ENCODE data around the gene C1QTNF5.

DNA sequence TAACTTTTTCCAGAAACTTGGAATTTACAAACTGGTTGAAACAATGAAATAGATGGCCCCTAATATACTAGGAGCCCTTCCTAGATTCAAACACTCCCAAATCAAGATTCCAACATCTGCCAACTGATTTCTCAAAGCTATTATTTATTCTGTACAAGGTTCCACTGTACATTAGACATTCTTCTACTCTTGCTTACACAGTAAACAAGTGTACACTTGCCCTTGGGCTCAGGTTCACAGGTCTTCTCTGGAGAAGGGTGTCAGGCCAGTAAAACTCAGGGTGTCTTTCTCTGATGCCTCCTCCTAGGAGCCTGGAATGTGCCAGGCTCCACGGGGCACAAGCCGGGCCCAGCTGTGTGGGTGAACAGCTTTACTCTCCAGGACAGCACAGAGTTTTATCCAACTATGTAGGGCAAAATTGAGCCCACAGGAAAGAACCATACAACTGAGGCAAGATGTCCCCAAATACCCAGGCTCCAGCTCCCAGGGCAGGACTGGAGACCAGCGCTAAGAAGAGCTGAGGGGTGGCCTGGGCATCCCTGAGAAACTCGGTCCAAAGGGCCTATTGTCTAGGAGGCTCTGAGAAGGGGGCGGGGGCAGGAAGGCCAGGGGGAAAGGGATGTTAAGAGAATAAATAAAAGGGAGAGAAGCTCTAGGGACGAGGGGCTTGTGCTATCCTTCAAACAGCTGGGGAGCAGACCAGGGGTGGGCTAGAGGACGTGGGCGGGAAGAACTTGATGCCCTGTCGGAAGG, 14.6 kb upstream of the C1QTNF5 start:
- TF ChIP-seq, protein P1, sequence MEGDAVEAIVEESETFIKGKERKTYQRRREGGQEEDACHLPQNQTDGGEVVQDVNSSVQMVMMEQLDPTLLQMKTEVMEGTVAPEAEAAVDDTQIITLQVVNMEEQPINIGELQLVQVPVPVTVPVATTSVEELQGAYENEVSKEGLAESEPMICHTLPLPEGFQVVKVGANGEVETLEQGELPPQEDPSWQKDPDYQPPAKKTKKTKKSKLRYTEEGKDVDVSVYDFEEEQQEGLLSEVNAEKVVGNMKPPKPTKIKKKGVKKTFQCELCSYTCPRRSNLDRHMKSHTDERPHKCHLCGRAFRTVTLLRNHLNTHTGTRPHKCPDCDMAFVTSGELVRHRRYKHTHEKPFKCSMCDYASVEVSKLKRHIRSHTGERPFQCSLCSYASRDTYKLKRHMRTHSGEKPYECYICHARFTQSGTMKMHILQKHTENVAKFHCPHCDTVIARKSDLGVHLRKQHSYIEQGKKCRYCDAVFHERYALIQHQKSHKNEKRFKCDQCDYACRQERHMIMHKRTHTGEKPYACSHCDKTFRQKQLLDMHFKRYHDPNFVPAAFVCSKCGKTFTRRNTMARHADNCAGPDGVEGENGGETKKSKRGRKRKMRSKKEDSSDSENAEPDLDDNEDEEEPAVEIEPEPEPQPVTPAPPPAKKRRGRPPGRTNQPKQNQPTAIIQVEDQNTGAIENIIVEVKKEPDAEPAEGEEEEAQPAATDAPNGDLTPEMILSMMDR (IDR thresholded peaks at IDR 0.05; ENCODE audit: poor library complexity), result no peak
- TF ChIP-seq EZH2 (IDR thresholded peaks at IDR 0.05; ENCODE audit: borderline replicate concordance), result no peak
- no peak for TF ChIP-seq EZH2phosphoT487 (IDR thresholded peaks at IDR 0.05; ENCODE audit: low read depth, severe bottlenecking, unreplicated experiment)

All from hepatocyte (in vitro differentiated cells).